Measurements from ENCODE around the gene ABHD12. TPM values are rescaled to one million over a fixed set of nuclear protein-coding genes. Genes with fewer than 3 reads are reported as not detected.

The ABHD12 gene
- total RNA-seq, 2 donors from 2014 or later: 48.2 to 52.7 TPM

DNA sequence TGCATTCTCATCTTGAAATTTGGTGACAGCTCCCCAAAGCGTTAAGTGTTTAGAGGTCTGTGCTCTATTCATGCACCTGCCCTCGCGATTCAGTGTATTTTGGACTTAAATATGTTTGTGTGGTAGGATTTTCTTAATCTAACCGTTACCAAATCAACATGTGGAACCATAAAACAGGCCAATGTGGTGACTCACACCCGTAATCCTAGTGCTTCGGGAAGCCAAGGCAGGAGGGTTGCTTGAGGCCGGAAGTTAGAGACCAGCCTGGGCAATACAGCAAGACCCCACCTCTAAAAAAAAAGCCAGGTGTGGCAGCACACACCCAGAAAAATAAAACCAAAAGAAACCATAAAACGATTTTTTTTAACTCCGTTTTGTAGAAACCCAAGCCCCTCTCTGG is 111.2 kb downstream of the ABHD12 start:
- Histone ChIP-seq H3K36me3 (ENCODE audit: control insufficient read depth, insufficient read depth, low read length) (peaks cover 43% of the 10 kb centered on the region), H3K4me1 (ENCODE audit: control insufficient read depth, insufficient read depth, low read length) (no peaks in the 10 kb centered on the region), H3K27me3 (ENCODE audit: control insufficient read depth, insufficient read depth, low read length, poor library complexity, severe bottlenecking) (no peaks in the 10 kb centered on the region), H3K9ac (ENCODE audit: extremely low read depth, low read length, poor library complexity, severe bottlenecking) (no peak overlapping the region), H3K9me3 (ENCODE audit: control insufficient read depth, low read length) (no peaks in the 10 kb centered on the region), H3K27ac (ENCODE audit: low read depth, low read length) (no peak overlapping the region), H3K4me3 (ENCODE audit: low read length) (no peak overlapping the region)
- Mint-ChIP-seq H3K4me1 (no peaks in the 10 kb centered on the region), H3K9me3 (no peaks in the 10 kb centered on the region), H3K4me3 (no peak overlapping the region), H3K27me3 (ENCODE audit: insufficient read depth) (no peaks in the 10 kb centered on the region), H3K36me3 (ENCODE audit: low read depth) (peaks cover 45% of the 10 kb centered on the region), H3K27ac (no peak overlapping the region)
- TF ChIP-seq, protein P1, sequence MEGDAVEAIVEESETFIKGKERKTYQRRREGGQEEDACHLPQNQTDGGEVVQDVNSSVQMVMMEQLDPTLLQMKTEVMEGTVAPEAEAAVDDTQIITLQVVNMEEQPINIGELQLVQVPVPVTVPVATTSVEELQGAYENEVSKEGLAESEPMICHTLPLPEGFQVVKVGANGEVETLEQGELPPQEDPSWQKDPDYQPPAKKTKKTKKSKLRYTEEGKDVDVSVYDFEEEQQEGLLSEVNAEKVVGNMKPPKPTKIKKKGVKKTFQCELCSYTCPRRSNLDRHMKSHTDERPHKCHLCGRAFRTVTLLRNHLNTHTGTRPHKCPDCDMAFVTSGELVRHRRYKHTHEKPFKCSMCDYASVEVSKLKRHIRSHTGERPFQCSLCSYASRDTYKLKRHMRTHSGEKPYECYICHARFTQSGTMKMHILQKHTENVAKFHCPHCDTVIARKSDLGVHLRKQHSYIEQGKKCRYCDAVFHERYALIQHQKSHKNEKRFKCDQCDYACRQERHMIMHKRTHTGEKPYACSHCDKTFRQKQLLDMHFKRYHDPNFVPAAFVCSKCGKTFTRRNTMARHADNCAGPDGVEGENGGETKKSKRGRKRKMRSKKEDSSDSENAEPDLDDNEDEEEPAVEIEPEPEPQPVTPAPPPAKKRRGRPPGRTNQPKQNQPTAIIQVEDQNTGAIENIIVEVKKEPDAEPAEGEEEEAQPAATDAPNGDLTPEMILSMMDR (conservative IDR thresholded peaks at IDR 0.05): no peak
- 96 to 97% methylated on average over 5 to 9 of the region's 9 CpGs for WGBS, 2 experiments (ENCODE audit: insufficient coverage in 1 of 2, insufficient read length in 1 of 2)
- DNase-seq: no peak

DNA sequence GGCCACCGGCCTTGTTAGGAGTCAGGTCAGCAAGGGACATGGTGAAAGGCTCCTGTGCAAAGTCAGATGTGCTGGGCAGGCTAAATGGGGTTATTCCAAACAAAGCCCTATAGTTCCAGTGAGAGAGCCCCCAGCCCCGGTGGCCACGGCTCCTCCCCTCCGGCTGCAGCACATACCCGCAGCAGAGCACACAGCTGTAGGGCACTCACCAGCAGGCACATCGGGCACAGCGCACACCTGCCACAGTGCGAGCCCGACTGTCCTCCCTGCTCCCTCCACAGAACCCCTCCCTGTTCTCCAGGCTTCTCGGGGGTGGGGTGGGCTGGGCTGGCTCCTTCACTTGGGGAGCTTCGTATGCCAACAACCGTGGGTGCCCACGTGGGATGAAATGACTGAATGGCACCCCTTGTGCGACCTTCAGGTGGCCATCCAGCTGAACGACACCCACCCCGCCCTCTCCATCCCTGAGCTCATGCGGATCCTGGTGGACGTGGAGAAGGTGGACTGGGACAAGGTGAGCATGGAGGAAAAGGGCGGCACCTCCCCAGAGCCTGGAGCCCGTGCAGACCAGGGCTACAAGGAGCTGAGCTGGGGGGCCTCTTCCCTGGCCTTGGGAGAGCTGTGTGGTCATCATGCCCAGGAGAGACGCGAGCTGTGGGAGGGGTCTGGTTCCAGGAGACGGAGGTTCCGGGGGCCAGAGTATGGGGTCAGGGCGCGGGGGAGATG is 111.8 kb downstream of the ABHD12 start:
- Histone ChIP-seq H3K27ac (ENCODE audit: low read depth, low read length) (no peak overlapping the region), H3K9ac (ENCODE audit: extremely low read depth, low read length, poor library complexity, severe bottlenecking) (no peak overlapping the region), H3K36me3 (ENCODE audit: control insufficient read depth, insufficient read depth, low read length) (peaks cover 43% of the 10 kb centered on the region), H3K9me3 (ENCODE audit: control insufficient read depth, low read length) (no peaks in the 10 kb centered on the region), H3K27me3 (ENCODE audit: control insufficient read depth, insufficient read depth, low read length, poor library complexity, severe bottlenecking) (no peaks in the 10 kb centered on the region), H3K4me1 (ENCODE audit: control insufficient read depth, insufficient read depth, low read length) (no peaks in the 10 kb centered on the region), H3K4me3 (ENCODE audit: low read length) (no peak overlapping the region)
- Mint-ChIP-seq H3K27ac (no peak overlapping the region), H3K4me3 (no peak overlapping the region), H3K4me1 (no peaks in the 10 kb centered on the region), H3K36me3 (ENCODE audit: low read depth) (peaks cover 46% of the 10 kb centered on the region), H3K27me3 (ENCODE audit: insufficient read depth) (no peaks in the 10 kb centered on the region), H3K9me3 (no peaks in the 10 kb centered on the region)
- no peak for DNase-seq
- WGBS, 2 experiments (ENCODE audit: insufficient coverage in 1 of 2, insufficient read length in 1 of 2): 94 to 97% methylated on average over 9 to 26 of the region's 26 CpGs
- TF ChIP-seq, protein P1 (conservative IDR thresholded peaks at IDR 0.05): no peak

DNA sequence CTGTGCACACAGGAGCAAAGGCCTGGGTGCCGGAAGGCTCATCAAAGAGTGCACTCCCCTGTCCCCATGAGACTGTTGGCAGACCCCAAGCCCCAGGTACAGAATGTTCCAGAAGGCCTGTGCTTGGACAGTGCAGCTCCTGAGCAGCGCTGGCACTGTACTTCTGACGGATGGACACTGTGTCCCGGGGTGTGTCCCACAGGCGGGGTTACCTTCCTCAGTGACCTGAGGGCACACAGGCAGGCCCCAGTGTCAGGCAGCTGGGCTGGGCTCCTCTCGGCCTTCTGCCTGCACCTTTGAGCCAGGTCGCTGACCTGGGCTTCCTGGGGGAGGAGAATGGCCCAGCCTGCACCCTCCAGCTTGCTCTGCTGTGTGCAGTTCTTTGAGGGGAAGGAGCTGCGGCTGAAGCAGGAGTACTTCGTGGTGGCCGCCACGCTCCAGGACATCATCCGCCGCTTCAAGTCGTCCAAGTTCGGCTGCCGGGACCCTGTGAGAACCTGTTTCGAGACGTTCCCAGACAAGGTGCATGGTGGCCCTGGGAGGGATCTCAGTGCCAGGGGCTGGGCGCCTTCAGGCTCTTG is 112.6 kb downstream of the ABHD12 start:
- H3K4me1 Mint-ChIP-seq: no peaks in the 10 kb centered on the region
- H3K27me3 ChIP-seq (ENCODE audit: control insufficient read depth, insufficient read depth, low read length, poor library complexity, severe bottlenecking): no peaks in the 10 kb centered on the region
- H3K36me3 ChIP-seq (ENCODE audit: control insufficient read depth, insufficient read depth, low read length): peaks cover 47% of the 10 kb centered on the region
- H3K9me3 ChIP-seq (ENCODE audit: control insufficient read depth, low read length): no peaks in the 10 kb centered on the region
- no peak for DNase-seq
- H3K9me3 Mint-ChIP-seq: no peaks in the 10 kb centered on the region
- H3K27ac ChIP-seq (ENCODE audit: low read depth, low read length): no peak overlapping the region
- H3K9ac ChIP-seq (ENCODE audit: extremely low read depth, low read length, poor library complexity, severe bottlenecking): no peak overlapping the region
- H3K4me3 ChIP-seq (ENCODE audit: low read length): no peak overlapping the region
- 92 to 97% methylated on average over 16 to 19 of the region's 19 CpGs for WGBS, 2 experiments (ENCODE audit: insufficient coverage in 1 of 2, insufficient read length in 1 of 2)
- H3K27me3 Mint-ChIP-seq (ENCODE audit: insufficient read depth): no peaks in the 10 kb centered on the region
- no peak overlapping the region for H3K27ac Mint-ChIP-seq
- no peak overlapping the region for H3K4me3 Mint-ChIP-seq
- H3K36me3 Mint-ChIP-seq (ENCODE audit: low read depth): peaks cover 45% of the 10 kb centered on the region
- H3K4me1 ChIP-seq (ENCODE audit: control insufficient read depth, insufficient read depth, low read length): no peaks in the 10 kb centered on the region
- TF ChIP-seq, protein P1 (conservative IDR thresholded peaks at IDR 0.05): no peak
